Breast epithelium (tissue), 3 donors: Measurements from ENCODE around the gene PCBP3.

Experiments
- CTCF ChIP-seq, 3 donors: fragments of 450-650 bp; IDR thresholded peaks; one replicate each; pipeline ENCODE4 v1.5.1; 2016 to 2017; ENCODE audit warnings: antibody characterized with exemption in 3 of 3, mild to moderate bottlenecking in 3 of 3, moderate library complexity in 3 of 3
- POLR2A ChIP-seq: fragments of 450-650 bp; IDR thresholded peaks from one replicate; pipeline ENCODE4 v1.6.1; 2016; ENCODE audit warnings: antibody characterized with exemption, mild to moderate bottlenecking, moderate library complexity
- POLR2AphosphoS5 ChIP-seq, 3 donors: sonication (generic); formaldehyde crosslinking; IDR thresholded peaks; one replicate each; pipeline ENCODE4 v1.6.1; 2017; ENCODE audit warnings: antibody characterized with exemption in 3 of 3

GRCh38 chr21:45990741-45991605 is 347.4 kb downstream of the PCBP3 start:
- TF ChIP-seq POLR2A: no peak
- TF ChIP-seq CTCF (IDR thresholded peaks at IDR 0.05): no peak
- TF ChIP-seq POLR2AphosphoS5 (IDR thresholded peaks at IDR 0.05): no peak
